GM12878 (cell line): ENCODE measurements around the gene PGAP3. TPM values are rescaled to one million over a fixed set of nuclear protein-coding genes. Genes with fewer than 3 reads are reported as not detected.
A peak's percentile ranks its signal among the peaks of the same experiment; 100 is the strongest.

Source experiments
- BMI1 ChIP-seq: fragments of 450-650 bp; IDR thresholded peaks from 2 replicates; pipeline ENCODE4 v1.6.1; 2016; ENCODE audit warnings: mild to moderate bottlenecking, moderate library complexity, borderline replicate concordance
- CHD2 ChIP-seq: IDR thresholded peaks from 2 replicates; pipeline ENCODE4 v1.6.1; 2011; ENCODE audit warnings: low read depth, low read length, improper control_type of control experiment, borderline replicate concordance
- ELK1 ChIP-seq: IDR thresholded peaks from 2 replicates; pipeline ENCODE4 v1.6.1; 2012; ENCODE audit warnings: low read depth, low read length, improper control_type of control experiment
- JUND ChIP-seq: IDR thresholded peaks from 2 replicates; pipeline ENCODE4 v1.6.1; 2012; ENCODE audit warnings: low read depth, mild to moderate bottlenecking, low read length, improper control_type of control experiment, moderate library complexity
- KLF5 ChIP-seq: fragments of 450-650 bp; IDR thresholded peaks from 2 replicates; pipeline ENCODE4 v1.6.1; 2014; ENCODE audit warnings: mild to moderate bottlenecking; ENCODE audit not compliant: partially characterized antibody
- MAX ChIP-seq: IDR thresholded peaks from 2 replicates; pipeline ENCODE4 v1.6.1; 2012; ENCODE audit warnings: low read depth, low read length, improper control_type of control experiment
- NR2C2 ChIP-seq: IDR thresholded peaks from 2 replicates; pipeline ENCODE4 v1.6.1; 2011; ENCODE audit warnings: borderline replicate concordance, low read depth; ENCODE audit not compliant: control insufficient read depth, insufficient read length
- POLR2A ChIP-seq: IDR thresholded peaks from 2 replicates; pipeline ENCODE4 v1.6.1; 2011; ENCODE audit warnings: low read depth, mild to moderate bottlenecking, low read length
- RFX5 ChIP-seq: IDR thresholded peaks from 2 replicates; pipeline ENCODE4 v1.6.1; 2011; ENCODE audit warnings: low read depth, low read length, improper control_type of control experiment
- SMAD1 ChIP-seq: fragments of 450-650 bp; IDR thresholded peaks from 2 replicates; pipeline ENCODE4 v1.6.1; 2018; ENCODE audit warnings: mild to moderate bottlenecking, low read depth; ENCODE audit not compliant: partially characterized antibody
- SMC3 ChIP-seq: IDR thresholded peaks from 2 replicates; pipeline ENCODE4 v1.6.1; 2011; ENCODE audit warnings: low read length, improper control_type of control experiment, borderline replicate concordance
- SPI1 ChIP-seq: IDR thresholded peaks from 2 replicates; pipeline ENCODE4 v1.6.1; 2011; ENCODE audit warnings: low read depth, mild to moderate bottlenecking, low read length, moderate library complexity, borderline replicate concordance; ENCODE audit not compliant: insufficient read depth
- SREBF1 ChIP-seq: IDR thresholded peaks from 2 replicates; pipeline ENCODE4 v1.6.1; 2012; ENCODE audit warnings: mild to moderate bottlenecking, low read length
- STAT3 ChIP-seq: IDR thresholded peaks from 2 replicates; pipeline ENCODE4 v1.6.1; 2011; ENCODE audit warnings: low read depth, low read length, improper control_type of control experiment
- USF2 ChIP-seq: IDR thresholded peaks from 2 replicates; pipeline ENCODE4 v1.6.1; 2011; ENCODE audit warnings: low read depth, low read length, improper control_type of control experiment, borderline replicate concordance
- ZNF24 ChIP-seq: fragments of 450-650 bp; IDR thresholded peaks from 2 replicates; pipeline ENCODE4 v1.6.1; 2017; ENCODE audit warnings: antibody characterized with exemption, mild to moderate bottlenecking
- polyA plus RNA-seq, 11 experiments: library from polyadenylated mRNA; depleted of rRNA in 4 of 11; unstranded in 6 of 11; stranded (reverse) in 5 of 11; fragments of >200 nt; fragmentation: Nextera tagmentation in 4 of 11; fragmentation: Illumina TruSeq in 1 of 11; extraction: Ambion mirVana in 4 of 11; extraction: Trizol in 1 of 11; gene quantifications; 1 replicate in 1 of 11; 2 replicates in 10 of 11; pipeline versions ENCODE4 v1.2.1 to v1.2.3, GENCODE V29; 2011 to 2016; ENCODE audit warnings: inconsistent platforms in 2 of 11, missing spikeins in 2 of 11, low read depth in 1 of 11
- total RNA-seq, 4 experiments: library from RNA; depleted of rRNA in 3 of 4; stranded (reverse); fragments of >200 nt in 3 of 4; fragmentation: Illumina TruSeq in 1 of 4; extraction: Trizol in 1 of 4; gene quantifications; 2 replicates each; pipeline versions ENCODE4 v1.2.1 to v1.2.3, GENCODE V29; 2013 to 2021
- TF ChIP-seq, protein P1 (sequence below): fragments of 450-650 bp; formaldehyde crosslinking; IDR thresholded peaks from 2 replicates; pipeline ENCODE4 v1.5.0; 2022; ENCODE audit warnings: mild to moderate bottlenecking, missing genetic modification characterization
- TF ChIP-seq, protein P2 (sequence below): fragments of 450-650 bp; IDR thresholded peaks from 2 replicates; pipeline ENCODE4 v1.6.1; 2017; ENCODE audit warnings: mild to moderate bottlenecking, moderate library complexity

The PGAP3 gene
- total and polyA plus RNA-seq, 10 of the 15 experiments (the other 5 are each of a cell fraction or from before 2014, with no cell fraction given): 0.21 to 10.0 (median 5.3) TPM

DNA sequence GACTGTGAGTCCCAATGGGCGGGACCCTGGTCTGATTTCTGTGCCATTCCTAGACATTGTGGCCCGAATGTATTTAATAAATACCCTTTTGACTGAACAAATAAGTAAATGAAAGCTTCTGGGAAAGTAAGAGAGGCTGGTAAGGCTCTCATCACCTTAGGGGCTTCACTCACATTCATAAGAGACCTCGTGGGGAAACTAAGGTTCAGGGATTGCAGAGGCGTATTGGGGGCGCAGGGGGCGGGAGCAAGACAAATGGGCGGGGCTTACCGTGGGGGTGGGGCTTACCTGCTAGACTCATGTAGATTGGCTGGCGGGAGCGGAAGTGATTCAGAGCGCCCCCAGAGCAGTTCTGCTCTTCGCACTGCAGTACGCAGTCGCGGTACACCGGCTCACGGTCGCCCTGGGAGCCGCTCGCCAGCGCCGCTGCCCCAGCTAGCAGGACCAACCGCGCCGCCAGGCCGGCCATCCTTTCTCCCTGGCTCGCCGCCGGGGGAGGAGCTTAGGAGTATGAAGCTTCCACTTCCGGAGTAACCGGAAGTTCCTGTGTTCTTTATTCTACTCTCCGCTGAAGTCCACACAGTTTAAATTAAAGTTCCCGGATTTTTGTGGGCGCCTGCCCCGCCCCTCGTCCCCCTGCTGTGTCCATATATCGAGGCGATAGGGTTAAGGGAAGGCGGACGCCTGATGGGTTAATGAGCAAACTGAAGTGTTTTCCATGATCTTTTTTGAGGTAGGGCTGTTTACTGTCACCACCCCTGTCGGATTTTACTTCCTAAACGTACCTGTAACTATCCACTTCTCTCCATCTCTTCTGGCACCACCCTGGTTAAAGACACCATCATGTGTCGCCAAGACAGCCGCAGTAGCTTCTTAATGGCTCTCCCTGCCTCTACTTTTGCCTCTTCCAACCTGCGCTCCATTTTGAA, at the start of gene PGAP3 (continued):
- TF ChIP-seq JUND: no peak
- no peak for TF ChIP-seq NR2C2
- TF ChIP-seq POLR2A: peak; percentile 94
- TF ChIP-seq STAT3: no peak
- no peak for TF ChIP-seq ZNF24
- TF ChIP-seq KLF5: peak; percentile 48
- TF ChIP-seq, protein P1, sequence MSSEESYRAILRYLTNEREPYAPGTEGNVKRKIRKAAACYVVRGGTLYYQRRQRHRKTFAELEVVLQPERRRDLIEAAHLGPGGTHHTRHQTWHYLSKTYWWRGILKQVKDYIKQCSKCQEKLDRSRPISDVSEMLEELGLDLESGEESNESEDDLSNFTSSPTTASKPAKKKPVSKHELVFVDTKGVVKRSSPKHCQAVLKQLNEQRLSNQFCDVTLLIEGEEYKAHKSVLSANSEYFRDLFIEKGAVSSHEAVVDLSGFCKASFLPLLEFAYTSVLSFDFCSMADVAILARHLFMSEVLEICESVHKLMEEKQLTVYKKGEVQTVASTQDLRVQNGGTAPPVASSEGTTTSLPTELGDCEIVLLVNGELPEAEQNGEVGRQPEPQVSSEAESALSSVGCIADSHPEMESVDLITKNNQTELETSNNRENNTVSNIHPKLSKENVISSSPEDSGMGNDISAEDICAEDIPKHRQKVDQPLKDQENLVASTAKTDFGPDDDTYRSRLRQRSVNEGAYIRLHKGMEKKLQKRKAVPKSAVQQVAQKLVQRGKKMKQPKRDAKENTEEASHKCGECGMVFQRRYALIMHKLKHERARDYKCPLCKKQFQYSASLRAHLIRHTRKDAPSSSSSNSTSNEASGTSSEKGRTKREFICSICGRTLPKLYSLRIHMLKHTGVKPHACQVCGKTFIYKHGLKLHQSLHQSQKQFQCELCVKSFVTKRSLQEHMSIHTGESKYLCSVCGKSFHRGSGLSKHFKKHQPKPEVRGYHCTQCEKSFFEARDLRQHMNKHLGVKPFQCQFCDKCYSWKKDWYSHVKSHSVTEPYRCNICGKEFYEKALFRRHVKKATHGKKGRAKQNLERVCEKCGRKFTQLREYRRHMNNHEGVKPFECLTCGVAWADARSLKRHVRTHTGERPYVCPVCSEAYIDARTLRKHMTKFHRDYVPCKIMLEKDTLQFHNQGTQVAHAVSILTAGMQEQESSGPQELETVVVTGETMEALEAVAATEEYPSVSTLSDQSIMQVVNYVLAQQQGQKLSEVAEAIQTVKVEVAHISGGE (CRISPR knock-in tag): peak; percentile 79
- TF ChIP-seq USF2: no peak
- peak; percentile 65 for TF ChIP-seq SPI1
- TF ChIP-seq CHD2: no peak
- TF ChIP-seq, protein P2, sequence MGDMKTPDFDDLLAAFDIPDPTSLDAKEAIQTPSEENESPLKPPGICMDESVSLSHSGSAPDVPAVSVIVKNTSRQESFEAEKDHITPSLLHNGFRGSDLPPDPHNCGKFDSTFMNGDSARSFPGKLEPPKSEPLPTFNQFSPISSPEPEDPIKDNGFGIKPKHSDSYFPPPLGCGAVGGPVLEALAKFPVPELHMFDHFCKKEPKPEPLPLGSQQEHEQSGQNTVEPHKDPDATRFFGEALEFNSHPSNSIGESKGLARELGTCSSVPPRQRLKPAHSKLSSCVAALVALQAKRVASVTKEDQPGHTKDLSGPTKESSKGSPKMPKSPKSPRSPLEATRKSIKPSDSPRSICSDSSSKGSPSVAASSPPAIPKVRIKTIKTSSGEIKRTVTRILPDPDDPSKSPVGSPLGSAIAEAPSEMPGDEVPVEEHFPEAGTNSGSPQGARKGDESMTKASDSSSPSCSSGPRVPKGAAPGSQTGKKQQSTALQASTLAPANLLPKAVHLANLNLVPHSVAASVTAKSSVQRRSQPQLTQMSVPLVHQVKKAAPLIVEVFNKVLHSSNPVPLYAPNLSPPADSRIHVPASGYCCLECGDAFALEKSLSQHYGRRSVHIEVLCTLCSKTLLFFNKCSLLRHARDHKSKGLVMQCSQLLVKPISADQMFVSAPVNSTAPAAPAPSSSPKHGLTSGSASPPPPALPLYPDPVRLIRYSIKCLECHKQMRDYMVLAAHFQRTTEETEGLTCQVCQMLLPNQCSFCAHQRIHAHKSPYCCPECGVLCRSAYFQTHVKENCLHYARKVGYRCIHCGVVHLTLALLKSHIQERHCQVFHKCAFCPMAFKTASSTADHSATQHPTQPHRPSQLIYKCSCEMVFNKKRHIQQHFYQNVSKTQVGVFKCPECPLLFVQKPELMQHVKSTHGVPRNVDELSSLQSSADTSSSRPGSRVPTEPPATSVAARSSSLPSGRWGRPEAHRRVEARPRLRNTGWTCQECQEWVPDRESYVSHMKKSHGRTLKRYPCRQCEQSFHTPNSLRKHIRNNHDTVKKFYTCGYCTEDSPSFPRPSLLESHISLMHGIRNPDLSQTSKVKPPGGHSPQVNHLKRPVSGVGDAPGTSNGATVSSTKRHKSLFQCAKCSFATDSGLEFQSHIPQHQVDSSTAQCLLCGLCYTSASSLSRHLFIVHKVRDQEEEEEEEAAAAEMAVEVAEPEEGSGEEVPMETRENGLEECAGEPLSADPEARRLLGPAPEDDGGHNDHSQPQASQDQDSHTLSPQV: no peak
- no peak for TF ChIP-seq BMI1
- TF ChIP-seq ELK1: peak; percentile 86
- no peak for TF ChIP-seq SREBF1
- TF ChIP-seq MAX: no peak
- no peak for TF ChIP-seq RFX5
- TF ChIP-seq SMAD1: no peak
- no peak for TF ChIP-seq SMC3
